Esophagus muscularis mucosa (tissue), 4 donors: ENCODE measurements around the gene GLI3. TPM values are rescaled to one million over a fixed set of nuclear protein-coding genes. Genes with fewer than 3 reads are reported as not detected.

ENCODE experiments used
- DNase-seq: peaks from one replicate; pipeline ENCODE4 v3.0.0-alpha.2; 2017; ENCODE audit errors: extremely low spot score
- H3K27ac ChIP-seq, 4 donors: fragments of 200-600 bp; sonication (generic); replicated peaks in 1 of 4; 1 replicate in 3 of 4; 2 replicates in 1 of 4; pipeline ENCODE4 v1.5.1; 2016 to 2019; ENCODE audit warnings: mild to moderate bottlenecking in 1 of 4
- H3K27me3 ChIP-seq, 4 donors: fragments of 200-600 bp; sonication (generic); one replicate each; pipeline versions ENCODE4 v1.5.1 to v1.6.0; 2016 to 2019
- H3K36me3 ChIP-seq, 4 donors: fragments of 200-600 bp; sonication (generic); one replicate each; pipeline ENCODE4 v1.5.1; 2016 to 2019
- H3K4me1 ChIP-seq, 4 donors: fragments of 200-600 bp; sonication (generic); one replicate each; pipeline ENCODE4 v1.5.1; 2016 to 2019
- H3K4me3 ChIP-seq, 4 donors: fragments of 200-600 bp; sonication (generic); 1 replicate in 2 of 4; 2 replicates in 2 of 4; pipeline ENCODE4 v1.5.1; 2016 to 2019; ENCODE audit warnings: mild to moderate bottlenecking in 4 of 4, moderate library complexity in 1 of 4
- H3K9me3 ChIP-seq, 4 donors: fragments of 200-600 bp; sonication (generic); 1 replicate in 3 of 4; 2 replicates in 1 of 4; pipeline ENCODE4 v1.5.1; 2016 to 2019
- CTCF ChIP-seq, 3 experiments: fragments of 200-600 bp in 2 of 3; fragments of 450-650 bp in 1 of 3; sonication (generic) in 2 of 3; IDR thresholded peaks; one replicate each; pipeline ENCODE4 v1.5.1; 2017 to 2019; ENCODE audit warnings: antibody characterized with exemption in 3 of 3, mild to moderate bottlenecking in 2 of 3, moderate library complexity in 1 of 3
- EP300 ChIP-seq: sonication (generic); formaldehyde crosslinking; IDR thresholded peaks from one replicate; pipeline ENCODE4 v1.6.1; 2017; ENCODE audit warnings: antibody characterized with exemption
- POLR2A ChIP-seq: fragments of 450-650 bp; IDR thresholded peaks from one replicate; pipeline ENCODE4 v1.6.1; 2017; ENCODE audit warnings: antibody characterized with exemption, moderate library complexity, mild to moderate bottlenecking, low read depth
- POLR2AphosphoS5 ChIP-seq, 2 donors: sonication (generic); formaldehyde crosslinking; IDR thresholded peaks; one replicate each; pipeline ENCODE4 v1.6.1; 2017; ENCODE audit warnings: antibody characterized with exemption in 2 of 2
- WGBS: methylation state at CpG from one replicate; pipeline ENCODE4 v1.1.5; 2018; 5-methylcytosine and 5-hydroxymethylcytosine counted together
- intact Hi-C: fragments of 100-400 bp; cut with DNase I; formaldehyde crosslinking; loops from one replicate; pipeline ENCODE4 v1.15.1; 2023
- total RNA-seq, 4 donors: library from RNA; depleted of rRNA; stranded (reverse); fragments of >200 nt; gene quantifications; one replicate each; pipeline versions ENCODE4 v1.1.0 to v1.2.1, GENCODE V29; 2016

The GLI3 gene
- total RNA-seq, 4 donors from 2014 or later = 11.7 to 17.8 (median 13.3) TPM

GRCh38 chr7:41928166-41928565 is 308.8 kb downstream of the GLI3 start:
- intact Hi-C loops = no loop called here
- Histone ChIP-seq H3K9me3 (no peaks in the 10 kb centered on the region), H3K27me3 (no peaks in the 10 kb centered on the region), H3K4me1 (no peaks in the 10 kb centered on the region), H3K27ac (no peak overlapping the region), H3K36me3 (no peaks in the 10 kb centered on the region), H3K4me3 (no peak overlapping the region)
- DNase-seq = peak; percentile 14
- 79% methylated on average over 1 of the region's 1 CpG for WGBS
- TF ChIP-seq CTCF (IDR thresholded peaks at IDR 0.05) = no peak
- no peak for TF ChIP-seq POLR2AphosphoS5 (IDR thresholded peaks at IDR 0.05)
- no peak for TF ChIP-seq POLR2A
- TF ChIP-seq EP300 = no peak

- no peak overlapping the region for H3K27ac ChIP-seq
- H3K36me3 ChIP-seq = no peaks in the 10 kb centered on the region
- H3K4me1 ChIP-seq = no peaks in the 10 kb centered on the region
- no peak for TF ChIP-seq POLR2AphosphoS5 (IDR thresholded peaks at IDR 0.05)
- TF ChIP-seq CTCF (IDR thresholded peaks at IDR 0.05) = no peak
- TF ChIP-seq EP300 = no peak
- no peak for TF ChIP-seq POLR2A
- WGBS = 86% methylated on average over 6 of the region's 6 CpGs
- no peaks in the 10 kb centered on the region for H3K27me3 ChIP-seq
- H3K4me3 ChIP-seq = no peak overlapping the region
- no peaks in the 10 kb centered on the region for H3K9me3 ChIP-seq
- DNase-seq = peak; percentile 47
- intact Hi-C loops = no loop called here
Observed at GRCh38 chr7:41927380-41927779, 309.6 kb downstream of the GLI3 start.

- H3K27me3 ChIP-seq = no peaks in the 10 kb centered on the region
- H3K4me3 ChIP-seq = no peak overlapping the region
- 90% methylated on average over 3 of the region's 3 CpGs for WGBS
- intact Hi-C loops = no loop called here
- H3K27ac ChIP-seq = no peak overlapping the region
- no peaks in the 10 kb centered on the region for H3K9me3 ChIP-seq
- DNase-seq = no peak
- peaks cover 0 to 6% (median 2%) of the 10 kb centered on the region in 4 donors for H3K4me1 ChIP-seq
- no peaks in the 10 kb centered on the region for H3K36me3 ChIP-seq
- TF ChIP-seq POLR2AphosphoS5 (IDR thresholded peaks at IDR 0.05) (no peak), EP300 (no peak), CTCF (IDR thresholded peaks at IDR 0.05) (no peak), POLR2A (no peak)
Observed at GRCh38 chr7:41925946-41926345, 311.1 kb downstream of the GLI3 start.

- TF ChIP-seq POLR2A (no peak), CTCF (IDR thresholded peaks at IDR 0.05) (no peak), EP300 (no peak), POLR2AphosphoS5 (IDR thresholded peaks at IDR 0.05) (no peak)
- no peak overlapping the region for H3K4me3 ChIP-seq
- WGBS = 82% methylated on average over 9 of the region's 9 CpGs
- H3K4me1 ChIP-seq = peaks cover 0 to 11% (median 4%) of the 10 kb centered on the region in 4 donors
- H3K27me3 ChIP-seq = no peaks in the 10 kb centered on the region
- no peak overlapping the region for H3K27ac ChIP-seq
- intact Hi-C loops = no loop called here
- peak; percentile 55 for DNase-seq
- H3K36me3 ChIP-seq = no peaks in the 10 kb centered on the region
- no peaks in the 10 kb centered on the region for H3K9me3 ChIP-seq
Observed at GRCh38 chr7:41924796-41925195, 312.2 kb downstream of the GLI3 start.

GRCh38 chr7:41922373-41922772 is 314.6 kb downstream of the GLI3 start:
- 90% methylated on average over 2 of the region's 2 CpGs for WGBS

More at GRCh38 chr7:41922373-41922772, 314.6 kb downstream of the GLI3 start:
- Histone ChIP-seq H3K36me3 (no peaks in the 10 kb centered on the region), H3K4me3 (no peak overlapping the region), H3K27me3 (no peaks in the 10 kb centered on the region), H3K9me3 (no peaks in the 10 kb centered on the region), H3K4me1 (peaks cover 0 to 11% (median 4%) of the 10 kb centered on the region in 4 donors), H3K27ac (no peak overlapping the region)
- TF ChIP-seq CTCF (IDR thresholded peaks at IDR 0.05) = no peak
- no peak for TF ChIP-seq POLR2AphosphoS5 (IDR thresholded peaks at IDR 0.05)
- TF ChIP-seq POLR2A = no peak
- no peak for TF ChIP-seq EP300
- intact Hi-C loops = no loop called here
- DNase-seq = peak; percentile 29
